IPS-NIHi11 (cell line): ENCODE measurements around the gene CC2D2B.
"Not testable (repeated sequence)": the region's sequence is repeated elsewhere in the genome, so short reads cannot be mapped to it uniquely, and the experiment has no call there.

Experiments used
- DNase-seq: peaks from one replicate; pipeline ENCODE4 v3.0.0; 2012; ENCODE audit warnings: mixed read lengths, low spot score

The CC2D2B gene, protein sequence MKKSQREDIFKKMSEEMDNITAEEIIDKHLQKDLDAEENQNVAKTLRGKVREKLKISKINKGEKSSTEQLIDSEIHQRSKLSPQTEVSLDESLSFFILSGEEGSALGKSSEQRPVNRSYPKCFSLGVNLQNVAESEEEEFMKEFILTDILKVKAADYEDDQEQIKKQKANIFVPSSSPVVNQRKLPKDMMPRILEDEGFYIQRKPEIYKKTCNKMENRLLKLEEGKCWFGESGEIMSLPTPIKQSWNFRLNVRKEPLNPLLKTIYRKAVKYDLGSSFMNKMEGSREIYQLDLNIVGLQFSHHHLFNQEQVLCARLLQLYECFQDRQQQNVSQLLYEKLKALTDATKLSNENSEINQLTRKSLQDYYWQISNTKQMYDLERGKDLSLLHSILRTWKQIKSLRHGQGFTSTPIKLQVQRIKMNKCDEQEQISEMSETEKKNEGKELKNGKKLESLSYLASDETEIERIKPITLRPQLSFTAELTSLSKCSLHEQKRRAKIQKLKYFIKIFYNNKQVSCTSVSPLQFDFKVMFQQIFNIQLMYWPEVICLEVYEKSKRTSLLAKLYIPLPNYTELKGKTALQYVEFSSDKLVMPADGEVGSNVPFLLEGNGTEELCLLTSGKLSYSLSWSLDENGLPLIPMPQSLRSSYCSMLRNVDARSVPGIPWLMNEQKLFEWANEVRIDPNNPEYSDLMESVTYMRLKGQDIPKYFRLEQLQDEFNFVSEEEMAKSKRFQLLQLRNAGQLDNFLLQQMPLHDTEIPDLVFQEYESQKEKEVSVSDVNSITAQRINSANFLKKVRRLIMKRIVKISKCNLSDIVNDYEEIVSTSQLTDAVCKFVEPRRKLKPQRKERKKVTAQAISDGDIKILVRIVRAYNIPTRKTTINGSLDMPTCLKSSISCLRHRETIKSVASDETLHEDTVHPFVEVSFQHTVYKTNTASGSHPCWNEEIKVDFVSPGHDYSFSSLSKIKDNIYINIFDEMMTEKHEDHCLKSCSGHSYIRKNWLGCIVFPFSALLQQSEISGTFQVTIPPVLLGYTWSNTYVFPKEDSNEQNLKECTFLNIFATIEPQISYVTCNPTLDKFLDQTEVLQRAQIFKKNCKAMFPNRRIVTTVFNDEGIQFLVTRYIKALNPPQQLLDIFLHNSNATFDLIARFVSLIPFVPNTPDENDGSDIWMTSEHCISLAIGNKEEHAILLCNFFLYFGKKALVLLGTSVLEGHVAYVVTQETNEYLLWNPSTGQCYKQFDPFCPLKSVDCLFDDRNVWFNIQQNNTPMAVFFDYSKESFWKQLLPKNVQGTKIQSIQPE (N-terminal part only)

GRCh38 chr10:95907456-95908253 lies at the start of gene CC2D2B:
TSS of gene CC2D2B (plus strand) at chr10:95907975. CDS start at chr10:95911324, 3,349 bp downstream.
- peak; percentile 94 for DNase-seq

DNA sequence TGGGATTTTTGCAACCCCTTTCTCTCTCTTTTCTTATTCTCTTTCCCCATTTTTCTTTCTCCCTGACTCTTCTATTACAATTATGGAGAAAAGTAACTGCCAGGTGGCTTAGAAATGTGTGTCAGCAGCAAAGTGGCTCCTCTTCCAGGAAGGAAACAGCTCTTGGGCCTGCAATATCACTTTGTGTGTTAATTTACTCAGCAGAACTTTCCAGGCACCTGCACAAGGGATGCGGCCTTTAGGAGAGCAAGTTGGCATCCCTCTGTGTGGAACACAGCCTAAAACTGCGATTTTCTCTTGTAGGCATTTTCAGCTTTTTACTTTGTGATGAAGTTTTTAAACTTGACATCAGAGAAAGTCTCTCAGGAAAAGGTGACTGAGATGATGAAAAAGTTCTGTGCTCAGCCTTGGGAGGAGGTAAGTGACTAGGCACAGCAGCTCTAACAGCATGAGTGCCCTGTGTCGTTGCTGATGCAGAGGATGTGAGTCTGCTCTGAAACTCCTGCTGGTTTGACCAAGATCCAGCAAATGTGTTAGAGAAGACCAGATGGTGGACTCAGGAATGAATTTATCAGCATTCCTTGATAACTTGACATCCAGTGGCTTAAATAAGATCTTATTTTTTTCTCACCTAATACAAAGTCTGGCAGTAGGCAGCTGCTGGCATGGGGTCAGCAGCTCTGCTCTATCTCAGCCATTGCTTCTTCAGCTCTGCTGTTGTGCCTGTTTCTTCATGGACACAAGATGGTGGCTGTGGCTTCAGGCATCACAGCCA lies 47.4 kb upstream of the CC2D2B start:
- DNase-seq, result no peak

GRCh38 chr10:95861386-95861785 lies 46.4 kb upstream of the CC2D2B start:
- DNase-seq, result no peak

DNA sequence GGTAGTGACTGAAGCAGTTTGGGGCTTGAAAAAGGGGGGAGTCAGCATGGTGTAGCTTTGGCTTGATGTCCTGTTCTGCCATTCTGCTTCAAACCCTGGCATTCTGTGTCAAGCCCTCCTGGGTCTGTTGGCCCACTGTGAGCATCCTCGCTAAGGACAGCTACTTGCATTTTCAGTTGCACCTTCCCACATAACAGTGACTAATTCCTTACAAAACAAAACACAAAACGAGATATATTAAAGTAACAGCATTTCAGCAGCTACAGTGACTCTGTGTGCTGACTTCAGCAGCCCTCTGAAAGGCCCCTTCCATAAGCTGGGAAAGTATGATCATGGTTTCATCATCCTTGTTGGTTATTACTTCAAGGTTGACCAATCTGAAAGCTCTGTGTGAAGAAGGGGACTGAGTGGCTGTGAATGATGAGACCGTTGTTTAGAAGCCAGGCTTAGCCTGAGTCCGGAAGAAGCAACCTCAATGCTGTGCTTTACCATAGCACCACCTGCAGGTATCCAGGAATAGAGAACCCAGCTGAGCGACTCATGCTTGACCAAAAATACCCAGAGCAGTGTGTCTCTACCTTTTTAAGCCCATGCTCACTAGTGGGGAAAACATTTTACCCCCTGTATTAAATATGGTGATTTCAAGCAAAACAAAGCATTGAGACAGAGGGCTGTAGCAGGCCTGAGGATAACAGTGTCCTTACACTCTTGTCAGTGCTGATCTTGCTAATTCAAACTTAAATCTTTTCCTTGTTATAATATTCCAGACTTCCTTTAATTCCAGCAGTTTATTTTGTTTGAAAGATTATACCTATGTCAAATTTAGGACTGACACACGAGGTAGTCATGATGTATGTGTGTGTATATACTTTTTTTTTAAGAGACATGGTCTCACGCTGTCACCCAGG lies 42.6 kb upstream of the CC2D2B start:
- DNase-seq, result peak; percentile 79

DNA sequence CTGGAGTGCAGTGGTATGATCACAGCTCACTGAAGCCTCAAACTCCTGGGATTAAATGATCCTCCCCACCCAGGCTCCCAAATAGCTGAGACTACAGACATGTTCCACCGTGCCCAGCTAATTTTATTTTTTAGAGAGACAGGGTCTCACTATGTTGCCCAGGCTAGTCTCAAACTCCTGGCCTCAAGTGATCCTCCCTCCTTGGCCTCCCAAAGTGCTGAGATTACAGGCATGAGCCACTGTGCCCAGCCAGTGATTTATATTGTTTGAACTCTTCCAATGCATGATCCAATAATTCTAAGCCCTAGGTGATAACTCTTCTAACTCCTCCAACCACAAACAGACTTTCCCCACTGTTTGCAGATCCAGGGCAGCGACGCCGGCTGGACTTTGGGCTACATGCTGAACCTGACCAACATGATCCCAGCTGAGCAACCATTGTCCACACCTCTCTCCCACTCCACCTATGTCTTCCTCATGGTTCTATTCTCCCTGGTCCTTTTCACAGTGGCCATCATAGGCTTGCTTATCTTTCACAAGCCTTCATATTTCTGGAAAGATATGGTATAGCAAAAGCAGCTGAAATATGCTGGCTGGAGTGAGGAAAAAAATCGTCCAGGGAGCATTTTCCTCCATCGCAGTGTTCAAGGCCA lies 41.8 kb upstream of the CC2D2B start:
- no peak for DNase-seq

- DNase-seq, result no peak
These were observed 41.3 kb upstream of the CC2D2B start for GRCh38 chr10:95866467-95866842.

DNA sequence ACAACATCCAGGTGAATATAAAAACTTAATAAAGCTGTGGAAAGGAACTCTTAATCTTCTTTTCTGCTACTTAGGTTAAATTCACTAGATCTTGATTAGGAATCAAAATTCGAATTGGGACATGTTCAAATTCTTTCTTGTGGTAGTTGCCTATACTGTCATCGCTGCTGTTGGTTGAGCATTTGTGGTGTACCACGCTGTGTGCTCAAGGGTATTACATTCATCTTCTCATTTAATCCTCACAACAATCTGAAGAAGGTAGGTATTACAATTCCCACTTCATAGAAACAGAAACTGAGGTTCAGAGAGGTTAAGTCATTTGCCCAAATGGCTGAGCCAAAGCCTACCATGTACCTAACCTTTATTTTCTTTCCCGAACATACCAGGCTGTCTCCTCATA lies 39.9 kb upstream of the CC2D2B start:
- DNase-seq, result no peak

- no peak for DNase-seq
These were observed 35.5 kb upstream of the CC2D2B start for GRCh38 chr10:95872158-95872711.

GRCh38 chr10:95873139-95873538 lies 34.6 kb upstream of the CC2D2B start:
- no peak for DNase-seq

DNA sequence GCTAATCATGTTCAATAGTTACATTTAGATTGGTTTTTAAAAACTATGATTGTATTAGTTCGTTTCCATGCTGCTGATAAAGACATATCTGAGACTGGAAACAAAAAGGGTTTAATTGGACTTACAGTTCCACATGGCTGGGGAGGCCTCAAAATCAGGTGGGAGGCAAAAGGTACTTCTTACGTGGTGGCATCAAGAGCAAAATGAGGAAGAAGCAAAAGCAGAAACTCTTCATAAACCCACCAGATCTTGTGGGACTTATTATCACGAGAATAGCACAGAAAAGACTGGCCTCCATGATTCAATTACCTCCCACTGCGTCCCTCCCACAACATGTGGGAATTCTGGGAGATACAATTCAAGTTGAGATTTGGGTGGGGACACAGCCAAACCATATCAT lies 34.1 kb upstream of the CC2D2B start:
- no peak for DNase-seq

DNA sequence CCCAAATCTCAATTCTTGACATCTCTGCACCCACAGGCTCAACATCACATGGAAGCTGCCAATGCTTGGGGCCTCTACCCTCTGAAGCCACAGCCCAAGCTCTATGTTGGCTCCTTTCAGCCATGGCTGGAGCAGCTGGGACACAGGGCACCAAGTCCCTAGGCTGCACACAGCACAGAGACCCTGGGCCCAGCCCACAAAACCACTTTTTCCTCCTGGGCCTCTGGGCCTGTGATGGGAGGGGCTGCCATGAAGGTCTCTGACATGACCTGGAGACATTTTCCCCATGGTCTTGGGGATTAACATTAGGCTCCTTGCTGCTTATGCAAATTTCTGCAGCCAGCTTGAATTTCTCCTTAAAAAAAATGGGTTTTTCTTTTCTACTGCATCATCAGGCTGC lies 33.0 kb upstream of the CC2D2B start:
- not testable (repeated sequence) for DNase-seq

DNA sequence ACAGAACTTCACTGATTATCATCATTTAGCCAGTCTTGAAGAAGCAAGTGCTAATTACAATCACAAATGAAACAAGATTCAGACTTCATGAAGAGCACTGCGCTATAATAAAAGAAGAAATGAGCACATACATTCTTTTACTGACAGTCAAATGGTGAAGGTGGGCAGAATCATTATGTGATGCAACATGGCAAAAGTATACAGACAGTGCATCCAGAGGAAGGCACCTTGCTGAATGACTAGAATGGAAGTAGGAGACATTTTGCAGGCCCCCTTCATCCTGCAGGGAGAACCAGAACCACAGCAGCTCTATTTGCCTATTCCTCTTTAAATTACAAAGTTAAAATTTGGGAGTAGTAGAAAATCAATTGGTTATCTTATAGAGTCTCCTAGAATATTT lies 31.0 kb upstream of the CC2D2B start:
- DNase-seq, result no peak

- DNase-seq, result no peak
These were observed 29.9 kb upstream of the CC2D2B start for GRCh38 chr10:95877881-95878280.

GRCh38 chr10:95880704-95881103 lies 27.1 kb upstream of the CC2D2B start:
- no peak for DNase-seq

- no peak for DNase-seq
These were observed 26.5 kb upstream of the CC2D2B start for GRCh38 chr10:95881316-95881715.

DNA sequence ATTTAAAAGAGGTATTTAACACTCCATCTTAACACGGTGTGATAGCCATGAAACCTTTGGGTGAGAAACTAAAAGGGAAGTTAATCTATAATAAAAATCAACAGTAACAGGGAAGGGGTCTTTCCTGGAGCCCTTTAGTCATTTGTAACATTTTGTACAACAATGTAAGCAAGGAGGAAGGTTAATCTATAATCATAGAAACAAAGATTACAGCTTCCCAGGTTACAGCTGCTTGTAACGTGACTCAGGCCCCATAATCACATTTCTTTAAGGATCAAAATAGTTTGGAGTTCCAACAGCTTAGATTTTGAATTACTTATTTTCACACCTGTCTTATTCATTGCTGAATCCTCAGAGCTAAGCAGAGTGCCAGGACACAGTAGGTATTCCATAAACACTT lies 17.9 kb upstream of the CC2D2B start:
- no peak for DNase-seq

DNA sequence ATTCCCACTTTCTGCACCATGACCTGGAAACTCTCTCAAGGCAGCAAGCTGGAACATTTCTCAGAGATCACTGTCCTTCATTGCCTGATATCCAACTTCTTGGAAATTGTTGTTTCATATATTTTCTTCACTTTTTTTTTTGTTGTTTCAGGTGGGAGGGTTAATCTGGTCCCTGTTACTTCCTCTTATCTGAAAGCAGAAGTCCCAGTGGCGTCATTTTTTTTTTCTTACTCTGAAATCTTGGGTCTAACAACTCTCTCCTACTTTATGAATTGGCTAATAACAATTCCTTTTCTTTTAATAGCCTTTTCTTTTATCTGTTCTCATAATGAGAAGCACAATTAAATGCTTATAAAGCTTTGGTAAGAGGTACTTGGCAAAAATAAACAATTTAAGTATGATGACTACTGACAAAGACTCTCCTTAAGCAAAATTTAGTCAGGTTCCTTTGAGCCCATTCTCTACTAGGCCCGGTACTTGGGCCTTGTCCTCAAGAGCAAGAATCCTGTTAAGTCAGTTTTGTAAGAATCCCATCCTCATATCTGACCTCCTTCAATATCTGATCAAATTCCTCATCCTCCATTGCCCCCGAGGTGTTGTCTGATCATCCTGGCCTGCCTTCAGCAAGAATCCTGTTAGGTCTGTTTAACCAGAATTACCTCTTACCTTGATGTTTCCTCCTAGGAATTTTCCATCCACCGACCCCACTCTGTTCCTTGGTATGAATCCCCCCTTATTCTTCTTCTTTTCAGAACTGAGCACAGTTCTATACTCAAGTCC lies 11.5 kb upstream of the CC2D2B start:
- DNase-seq, result no peak
